ENCODE data around the gene CARS2.

- TF ChIP-seq CREB1 (IDR thresholded peaks at IDR 0.05; ENCODE audit: low read depth) (no peak), NFIC (IDR thresholded peaks at IDR 0.05) (no peak), RAD21 (IDR thresholded peaks at IDR 0.05; ENCODE audit: low read depth) (no peak), REST (IDR thresholded peaks at IDR 0.05; ENCODE audit: low read depth) (no peak), EP300 (IDR thresholded peaks at IDR 0.05; ENCODE audit: borderline replicate concordance) (no peak), TEAD4 (IDR thresholded peaks at IDR 0.05) (no peak), CEBPB (IDR thresholded peaks at IDR 0.05) (0 out of 2 replicates have a peak, but pooled peaks have one; percentile 3), FOXM1 (IDR thresholded peaks at IDR 0.05; ENCODE audit: borderline replicate concordance, low read depth) (no peak), TAF1 (IDR thresholded peaks at IDR 0.05; ENCODE audit: low read depth) (peak; percentile 46)
These were observed 9.0 kb upstream of the CARS2 start for GRCh38 chr13:110714797-110715394.

All from Ishikawa (cell line).